Sciatic nerve (tissue), 2 donors: ENCODE data around the gene TESPA1. TPM values are rescaled to one million over a fixed set of nuclear protein-coding genes. Genes with fewer than 3 reads are reported as not detected.
"Not testable (repeated sequence)": the region's sequence is repeated elsewhere in the genome, so short reads cannot be mapped to it uniquely, and the experiment has no call there.

Source experiments
- ATAC-seq: fragments of 200-7000 bp; cut with Tn5 transposase; one replicate; pipeline ENCODE4 v1.9.1; 2020; ENCODE audit warnings: mild to moderate bottlenecking, moderate library complexity
- DNase-seq: peaks from one replicate; pipeline ENCODE4 v3.0.0-alpha.2; 2020; ENCODE audit warnings: low spot score
- intact Hi-C: fragments of 100-400 bp; cut with DNase I; formaldehyde crosslinking; loops from one replicate; pipeline ENCODE4 v1.14.2; 2022
- total RNA-seq: library from RNA; stranded (reverse); fragmentation: NEBNext Ultra II Directional; extraction: Animal tissue kit (Norgen Biotek cat#: 25700); gene quantifications from one replicate; pipeline ENCODE4 v1.2.1, GENCODE V29; 2021
- donor health status: DM: no; HTN: no; CAD: no.
- donor health status: DM: no; HTN: no; CAD: no.

The TESPA1 gene
- total RNA-seq, 1 donor from 2014 or later: 3.1 TPM

GRCh38 chr12:54988402-54989054 is 4.0 kb upstream of the TESPA1 start:
- DNase-seq: peak; percentile 90
- intact Hi-C loops: no loop called here
- ATAC-seq: peak; percentile 91

GRCh38 chr12:54987611-54988231 is 3.2 kb upstream of the TESPA1 start:
- no peak for ATAC-seq
- DNase-seq: no peak
- intact Hi-C loops: no loop called here

GRCh38 chr12:54986773-54987172 is 2.2 kb upstream of the TESPA1 start:
- intact Hi-C loops, ATAC-seq: not testable (repeated sequence)

GRCh38 chr12:54983536-54984101 is 943 bp downstream of the TESPA1 start:
- DNase-seq (no peak), ATAC-seq (no peak)
- intact Hi-C loops: no loop called here

More at GRCh38 chr12:54986773-54987172, 2.2 kb upstream of the TESPA1 start:
- not testable (repeated sequence) for DNase-seq

GRCh38 chr12:54981796-54982195 is 2.8 kb downstream of the TESPA1 start:
- DNase-seq (no peak), ATAC-seq (no peak)
- intact Hi-C loops: no loop called here

- DNase-seq (no peak), ATAC-seq (no peak)
- intact Hi-C loops: no loop called here
Observed at GRCh38 chr12:54980341-54980740, 4.2 kb downstream of the TESPA1 start.

GRCh38 chr12:54977857-54978256 is 6.7 kb downstream of the TESPA1 start:
- ATAC-seq (no peak), DNase-seq (no peak)
- intact Hi-C loops: no loop called here

- ATAC-seq: peak; percentile 42
- no peak for DNase-seq
- intact Hi-C loops: no loop called here
Observed at GRCh38 chr12:54977155-54977554, 7.4 kb downstream of the TESPA1 start.

GRCh38 chr12:54975875-54976274 is 8.7 kb downstream of the TESPA1 start:
- DNase-seq (no peak), ATAC-seq (peak; percentile 50)
- intact Hi-C loops: no loop called here

- ATAC-seq (peak; percentile 45), DNase-seq (no peak)
- intact Hi-C loops: no loop called here
Observed at GRCh38 chr12:54975272-54975671, 9.3 kb downstream of the TESPA1 start.

- intact Hi-C loops: no loop called here
- ATAC-seq (no peak), DNase-seq (no peak)
Observed at GRCh38 chr12:54974279-54974678, 10.3 kb downstream of the TESPA1 start.

- intact Hi-C loops: no loop called here
- ATAC-seq (no peak), DNase-seq (no peak)
Observed at GRCh38 chr12:54973556-54973955, 11.0 kb downstream of the TESPA1 start.

- DNase-seq (no peak), ATAC-seq (no peak)
- intact Hi-C loops: no loop called here
Observed at GRCh38 chr12:54970741-54971140, 13.8 kb downstream of the TESPA1 start.

GRCh38 chr12:54968181-54968730 is 16.3 kb downstream of the TESPA1 start:
- ATAC-seq (no peak), DNase-seq (no peak)
- intact Hi-C loops: no loop called here

GRCh38 chr12:54967461-54967860 is 17.1 kb downstream of the TESPA1 start:
- intact Hi-C loops: no loop called here
- DNase-seq (no peak), ATAC-seq (no peak)

- intact Hi-C loops: no loop called here
- ATAC-seq (no peak), DNase-seq (no peak)
Observed at GRCh38 chr12:54961190-54961589, 23.4 kb downstream of the TESPA1 start.

GRCh38 chr12:54959291-54960018 is 25.1 kb downstream of the TESPA1 start:
- intact Hi-C loops: no loop called here
- ATAC-seq (no peak), DNase-seq (no peak)

GRCh38 chr12:54958048-54958658 is 26.4 kb downstream of the TESPA1 start:
- peak; percentile 76 for ATAC-seq
- intact Hi-C loops: no loop called here
- no peak for DNase-seq
